HG03159 (cell line): ENCODE data around the gene OR51G1.
"Not testable (repeated sequence)": the region's sequence is repeated elsewhere in the genome, so short reads cannot be mapped to it uniquely, and the experiment has no call there.

Experiments used
- ATAC-seq: cut with Tn5 transposase; IDR thresholded peaks from one replicate; pipeline ENCODE4 v1.9.1; 2021; ENCODE audit warnings: mild to moderate bottlenecking, moderate library complexity; ENCODE audit not compliant: unreplicated experiment

OR51G1 gene, protein sequence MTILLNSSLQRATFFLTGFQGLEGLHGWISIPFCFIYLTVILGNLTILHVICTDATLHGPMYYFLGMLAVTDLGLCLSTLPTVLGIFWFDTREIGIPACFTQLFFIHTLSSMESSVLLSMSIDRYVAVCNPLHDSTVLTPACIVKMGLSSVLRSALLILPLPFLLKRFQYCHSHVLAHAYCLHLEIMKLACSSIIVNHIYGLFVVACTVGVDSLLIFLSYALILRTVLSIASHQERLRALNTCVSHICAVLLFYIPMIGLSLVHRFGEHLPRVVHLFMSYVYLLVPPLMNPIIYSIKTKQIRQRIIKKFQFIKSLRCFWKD

DNA sequence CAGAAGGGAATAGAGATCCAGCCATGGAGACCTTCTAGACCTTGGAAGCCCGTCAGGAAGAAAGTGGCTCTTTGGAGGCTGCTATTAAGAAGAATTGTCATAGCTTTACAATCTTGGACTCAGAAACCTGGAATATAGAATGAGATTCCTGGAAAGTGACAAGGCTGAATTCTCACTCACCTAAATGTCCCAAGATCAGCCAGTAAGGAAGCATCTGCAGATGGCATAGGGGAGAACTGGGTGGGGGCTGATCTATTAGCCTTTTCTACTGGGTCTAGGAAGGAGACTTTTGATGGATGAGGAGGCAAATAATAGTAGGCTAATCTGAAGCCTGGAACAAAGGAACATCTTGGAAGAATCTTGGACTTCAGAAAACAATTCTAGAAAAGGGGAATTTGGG is at the start of gene OR51G1:
TSS of gene OR51G1 (minus strand) at position 101 of the 400 bp plus-strand sequence. CDS start at position 101, 0 bp downstream.
- ATAC-seq = no peak

DNA sequence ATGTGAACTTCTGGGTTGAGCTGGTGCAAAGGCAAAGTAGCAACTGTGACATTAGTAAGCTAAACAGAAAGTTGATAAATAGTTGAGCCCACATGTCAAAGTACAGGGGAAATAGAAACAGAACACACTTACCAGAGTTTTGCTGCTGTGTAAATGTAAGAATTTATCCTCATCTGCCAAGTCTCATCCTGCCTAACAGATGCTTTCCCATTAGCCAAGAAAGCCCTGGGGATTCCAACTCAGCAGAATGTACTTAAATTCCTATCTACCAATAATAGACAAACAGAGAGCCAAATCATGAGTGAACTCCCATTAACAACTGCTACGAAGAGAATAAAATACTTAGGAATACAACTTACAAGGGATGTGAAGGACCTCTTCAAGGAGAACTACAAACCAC is 38.7 kb upstream of the OR51G1 start:
- no peak for ATAC-seq

DNA sequence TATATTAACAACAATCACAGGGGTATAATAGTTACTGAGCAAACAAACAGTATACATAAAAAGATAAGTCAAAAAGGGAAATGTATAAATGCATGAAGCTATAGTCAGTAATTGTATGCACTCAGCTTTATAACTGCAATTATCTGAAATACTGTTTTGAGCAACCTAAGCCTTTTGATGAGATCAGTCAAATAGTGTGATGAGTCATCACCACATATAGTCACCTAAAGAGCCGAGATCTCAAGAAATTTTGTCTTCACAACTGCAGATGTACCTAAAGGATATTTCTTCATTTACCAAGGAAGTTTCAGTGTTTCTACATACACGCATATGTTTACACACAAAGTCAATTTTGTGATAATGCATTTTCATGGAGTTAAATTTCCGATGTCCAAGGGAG is 36.7 kb upstream of the OR51G1 start:
- ATAC-seq = no peak

DNA sequence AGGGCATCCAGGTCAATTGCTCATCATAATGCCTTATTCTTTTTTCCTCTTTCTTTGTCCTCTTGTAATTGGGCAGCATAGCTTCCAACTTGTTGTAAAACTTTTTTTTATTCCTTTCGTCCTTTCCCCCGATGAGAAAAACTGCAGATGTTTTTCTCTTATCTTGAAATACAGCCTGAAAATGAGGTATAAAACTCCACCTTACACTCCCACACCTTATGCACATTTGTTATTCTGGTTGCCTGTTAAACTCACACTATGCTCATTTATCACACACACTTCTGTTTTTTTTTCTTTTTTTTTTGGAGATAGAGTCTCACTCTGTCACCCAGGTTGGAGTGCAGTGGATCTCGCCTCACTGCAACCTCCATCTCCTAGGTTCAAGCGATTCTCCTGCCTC is 33.3 kb upstream of the OR51G1 start:
- ATAC-seq = no peak

DNA sequence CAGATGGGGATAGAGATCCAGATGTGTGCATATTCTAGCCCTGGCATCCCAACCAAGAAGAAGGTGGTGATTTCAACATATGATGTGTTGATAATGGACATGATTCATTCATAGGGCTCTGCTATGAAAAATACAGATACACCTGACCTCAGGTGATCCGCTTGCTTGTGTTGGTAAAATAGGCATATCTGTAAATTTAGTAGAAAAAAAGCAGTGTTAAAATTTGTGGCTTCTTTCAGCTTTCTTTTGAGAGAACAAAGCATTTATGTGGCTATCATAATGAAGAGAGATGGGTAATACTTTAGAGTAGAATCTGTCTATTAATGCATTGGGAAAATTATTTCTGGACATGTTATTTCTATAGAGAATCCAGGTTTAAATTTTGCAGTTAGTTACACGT is 31.5 kb upstream of the OR51G1 start, which contains the start of gene OR51A2:
TSS of gene OR51A2 (minus strand) at position 101 of the 400 bp plus-strand sequence. CDS start at position 101, 0 bp downstream.
- ATAC-seq = not testable (repeated sequence)

DNA sequence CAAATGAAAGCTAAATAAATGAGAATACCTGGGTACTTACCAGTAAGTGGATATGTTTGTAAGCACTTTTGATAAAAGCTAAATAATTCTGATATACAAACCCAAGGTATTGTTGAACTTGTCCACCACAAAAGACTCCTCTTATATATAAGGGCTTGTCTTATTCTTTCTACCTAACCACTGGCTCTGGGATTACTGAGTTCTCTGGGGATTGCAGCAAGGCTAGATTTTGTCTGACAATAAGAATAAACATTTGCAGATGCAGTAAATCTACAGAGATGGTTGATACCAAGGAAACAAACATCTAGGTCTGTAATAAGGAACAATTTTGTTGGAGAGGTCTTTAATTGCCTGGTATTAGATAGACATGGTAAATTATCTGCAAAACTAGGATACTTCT is 23.4 kb upstream of the OR51G1 start, which contains the start of gene OR51A4:
TSS of gene OR51A4 (minus strand) at position 101 of the 400 bp plus-strand sequence. CDS start 505 bp downstream, outside the sequence.
- no peak for ATAC-seq

DNA sequence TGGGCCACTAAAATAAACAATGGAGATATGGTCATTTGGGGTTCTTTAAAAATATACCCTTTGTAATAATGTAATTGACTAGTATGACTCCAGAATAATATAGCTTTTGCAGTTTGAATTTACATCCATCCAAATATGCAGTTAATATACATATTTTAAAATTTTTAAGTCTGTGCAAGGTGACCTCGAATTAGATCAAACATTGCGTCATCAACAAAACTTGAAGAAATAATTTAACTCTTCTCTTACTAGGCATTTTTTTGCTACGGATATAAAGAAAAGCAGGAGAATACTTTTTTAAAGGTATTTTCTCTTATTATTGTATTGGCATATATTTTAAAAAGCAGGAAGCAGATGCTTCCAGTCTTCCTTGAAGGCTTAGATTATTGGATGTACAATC is 12.6 kb upstream of the OR51G1 start:
- no peak for ATAC-seq

DNA sequence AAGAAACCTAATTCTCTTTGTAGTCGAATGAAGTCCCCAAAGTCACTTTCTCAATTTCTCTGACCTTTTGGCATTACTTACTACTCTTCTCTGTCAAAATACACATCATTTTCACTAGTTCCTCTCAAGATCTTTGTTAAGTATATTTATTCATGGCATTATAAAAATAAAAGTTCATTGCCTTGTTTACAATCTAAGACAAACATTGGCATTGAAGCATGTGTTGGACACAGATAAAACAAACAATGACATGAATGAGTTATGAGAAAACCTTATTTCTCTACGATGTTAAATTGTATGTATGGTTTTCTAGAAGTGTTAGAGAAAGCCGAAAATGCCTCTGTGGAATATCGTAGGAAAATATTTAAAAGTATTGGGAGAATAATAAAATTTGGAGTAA is 8.6 kb upstream of the OR51G1 start:
- ATAC-seq = no peak

DNA sequence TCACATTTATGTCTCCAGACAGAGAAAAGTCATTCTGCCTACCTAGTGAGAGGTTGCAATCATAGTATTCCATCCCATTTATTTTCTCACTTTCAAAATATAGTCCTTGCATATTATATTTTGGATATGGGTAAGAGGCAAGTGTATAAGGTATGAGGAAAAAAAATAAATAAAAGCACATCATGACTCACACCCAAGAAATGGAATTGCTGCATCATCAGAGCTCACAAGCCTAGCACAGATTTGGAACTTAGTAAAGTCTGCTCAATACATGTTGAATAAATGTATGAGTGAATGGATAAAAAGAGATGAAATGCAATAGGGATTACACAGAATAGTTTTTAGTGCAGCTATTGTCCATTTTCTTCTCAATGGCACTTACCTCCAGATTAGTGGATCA is 2.5 kb upstream of the OR51G1 start:
- ATAC-seq = no peak

DNA sequence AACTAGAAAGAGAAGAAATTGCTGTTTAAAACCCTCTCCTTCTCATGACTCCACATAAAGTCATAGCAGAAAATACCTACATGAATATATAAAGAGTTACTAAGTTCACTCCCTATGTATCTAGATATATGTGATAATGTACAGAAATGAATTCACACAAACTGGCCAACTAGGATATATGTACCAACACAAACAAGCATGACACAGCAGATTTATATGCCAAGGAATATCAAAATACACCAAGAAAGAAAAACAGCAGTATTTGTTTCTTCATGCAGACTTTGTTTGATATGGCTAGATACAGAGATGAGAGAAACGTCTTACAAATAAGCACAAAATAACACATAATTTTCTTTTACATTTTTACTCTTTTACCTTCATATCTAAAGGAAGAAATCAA is 1.8 kb downstream of the OR51G1 start:
- ATAC-seq = no peak

DNA sequence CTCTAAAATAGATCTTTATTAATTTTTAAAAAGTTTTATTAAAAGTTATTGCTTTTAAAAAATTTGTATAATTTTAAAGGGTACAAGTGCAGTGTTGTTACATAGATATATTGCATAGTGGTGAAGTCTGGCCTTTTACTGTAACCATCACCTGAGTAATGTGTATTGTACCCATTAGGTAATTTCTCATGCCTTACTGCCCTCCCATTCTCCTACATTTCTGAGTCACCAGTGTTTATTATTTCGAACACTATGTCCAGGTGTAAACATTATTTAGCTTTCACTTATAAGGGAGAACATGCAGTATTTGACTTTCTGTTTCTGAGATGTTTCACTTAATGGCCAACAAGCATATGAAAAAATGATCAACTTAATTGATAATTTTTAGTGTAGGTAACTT is 2.3 kb downstream of the OR51G1 start:
- ATAC-seq = no peak

DNA sequence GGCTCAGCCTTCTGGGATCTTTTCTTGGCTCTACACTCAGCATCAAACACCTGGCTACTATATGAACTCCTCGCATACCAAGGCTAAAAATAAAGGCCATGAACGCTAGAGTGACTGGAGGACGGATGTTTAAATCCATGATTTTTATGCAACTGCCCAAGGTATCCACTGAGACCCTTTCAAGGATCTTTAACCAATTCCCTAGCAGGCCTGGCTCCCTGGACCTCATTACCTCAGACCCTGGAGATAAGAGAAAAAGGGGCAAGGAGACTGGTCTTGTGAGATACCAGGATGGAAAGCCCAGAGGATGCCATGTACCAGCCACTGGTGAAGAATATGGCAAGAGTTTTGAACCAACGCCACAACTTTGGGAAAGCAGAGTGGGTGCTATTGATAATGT is 4.9 kb downstream of the OR51G1 start, which contains the start of gene OR51G2:
TSS of gene OR51G2 (minus strand) at position 101 of the 400 bp plus-strand sequence. CDS start 3,687 bp downstream, outside the sequence.
- ATAC-seq = no peak

DNA sequence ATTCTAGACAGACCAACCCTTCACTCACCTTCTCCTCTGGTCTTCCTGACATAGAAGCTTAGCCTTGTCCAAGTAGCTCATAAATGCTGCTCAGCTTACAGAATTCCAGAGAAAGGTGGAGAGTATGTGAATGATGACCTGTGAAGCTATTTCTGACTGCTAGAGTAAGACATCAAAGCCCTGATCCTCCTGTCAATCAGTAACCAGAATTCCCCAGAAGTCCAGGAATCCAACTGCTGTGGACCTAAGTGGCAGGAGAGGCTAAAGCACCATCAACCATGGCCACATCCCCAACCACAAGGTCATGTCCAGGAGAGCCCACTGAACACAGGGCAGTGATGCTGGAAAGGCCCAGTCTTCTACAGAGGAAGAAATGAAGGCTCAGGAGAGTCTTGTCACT is 7.6 kb downstream of the OR51G1 start:
- ATAC-seq = no peak

DNA sequence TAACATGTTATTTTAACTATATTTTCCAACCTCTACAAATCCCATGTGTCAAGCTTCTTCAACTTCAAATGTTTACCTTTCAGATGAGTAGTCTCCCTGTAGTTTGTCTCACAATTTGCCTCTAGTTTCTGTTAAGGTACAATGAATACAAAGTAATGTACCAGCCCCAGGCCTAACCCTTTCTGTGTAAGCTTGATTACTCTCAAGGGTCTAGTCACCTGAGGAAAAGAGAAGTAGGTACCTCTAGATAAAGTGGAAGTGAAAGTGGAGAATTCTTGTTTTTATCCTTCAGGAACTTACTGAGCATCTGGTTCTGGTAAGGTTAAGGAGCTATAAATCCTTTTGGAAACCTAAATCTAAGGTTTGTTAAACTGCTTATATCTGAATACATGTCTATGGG is 20.7 kb downstream of the OR51G1 start, which contains the start of gene OR51A7:
TSS of gene OR51A7 (plus strand) at position 300 of the 400 bp plus-strand sequence. CDS start 3,587 bp downstream, outside the sequence.
- no peak for ATAC-seq

DNA sequence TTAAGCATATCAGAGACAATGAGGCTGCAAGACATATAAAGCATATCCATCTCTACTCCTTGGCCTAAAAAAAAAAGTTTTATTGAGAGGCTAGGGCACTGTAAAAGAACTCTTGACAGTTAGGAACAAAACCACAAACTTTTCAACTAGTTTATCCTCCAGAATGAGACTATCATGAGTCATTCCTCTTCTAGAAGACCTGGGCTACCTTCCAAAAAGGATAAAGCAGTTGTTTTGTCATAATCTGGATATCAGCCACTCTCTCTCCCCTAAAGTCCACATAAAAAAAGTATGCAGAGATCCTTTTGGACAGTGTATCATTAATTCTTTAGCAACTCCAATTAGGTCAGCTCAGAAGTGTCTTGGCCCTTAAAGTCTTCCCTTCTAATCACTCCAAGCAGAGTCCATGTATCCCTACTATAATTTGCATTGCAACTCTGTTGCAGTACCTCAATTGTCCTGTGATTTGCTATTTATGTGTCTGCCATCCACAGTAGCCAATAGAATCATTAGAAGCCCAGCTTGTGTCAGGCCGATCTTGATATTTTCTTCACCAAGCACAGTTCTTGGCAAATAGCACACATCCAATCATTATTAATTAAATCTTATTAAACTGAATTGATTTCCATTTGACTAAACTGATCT is 32.0 kb downstream of the OR51G1 start:
- no peak for ATAC-seq

DNA sequence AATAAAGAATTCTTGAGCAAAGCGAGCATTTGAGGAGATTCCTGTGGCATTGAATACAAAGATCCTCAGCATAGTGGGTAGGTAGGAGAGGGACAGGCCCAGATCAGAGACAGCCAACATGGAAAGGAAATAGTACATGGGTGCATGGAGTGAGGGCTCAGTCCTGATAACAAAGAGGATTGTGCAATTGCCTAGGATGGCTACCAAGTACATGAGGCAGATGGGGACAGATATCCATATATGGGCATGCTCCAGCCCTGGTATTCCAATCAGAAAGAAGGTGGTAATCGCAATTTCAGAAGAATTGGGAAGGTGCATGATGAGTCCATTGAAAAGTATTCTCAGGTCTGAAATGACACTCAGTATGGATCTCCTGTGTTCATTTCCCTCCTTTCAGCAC is 33.9 kb downstream of the OR51G1 start:
- ATAC-seq = no peak

DNA sequence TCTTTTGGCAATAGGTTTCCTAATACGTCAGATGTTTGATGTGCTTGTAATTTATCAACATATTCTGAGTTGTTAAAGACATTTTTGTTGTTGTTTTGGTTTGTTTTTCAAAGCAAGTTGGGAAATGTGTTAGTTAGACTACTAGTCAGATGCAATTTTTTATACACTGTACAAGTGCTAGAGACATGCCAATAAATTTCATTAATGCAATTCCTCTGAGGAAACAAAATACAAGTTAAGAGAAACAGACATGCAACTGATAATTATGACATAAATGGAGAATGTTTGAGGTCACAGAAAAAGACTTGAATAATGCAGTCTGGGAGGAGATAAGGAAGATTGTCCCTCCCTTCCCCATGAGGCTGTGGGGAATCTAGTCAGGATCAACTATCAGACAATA is 36.5 kb downstream of the OR51G1 start:
- no peak for ATAC-seq

DNA sequence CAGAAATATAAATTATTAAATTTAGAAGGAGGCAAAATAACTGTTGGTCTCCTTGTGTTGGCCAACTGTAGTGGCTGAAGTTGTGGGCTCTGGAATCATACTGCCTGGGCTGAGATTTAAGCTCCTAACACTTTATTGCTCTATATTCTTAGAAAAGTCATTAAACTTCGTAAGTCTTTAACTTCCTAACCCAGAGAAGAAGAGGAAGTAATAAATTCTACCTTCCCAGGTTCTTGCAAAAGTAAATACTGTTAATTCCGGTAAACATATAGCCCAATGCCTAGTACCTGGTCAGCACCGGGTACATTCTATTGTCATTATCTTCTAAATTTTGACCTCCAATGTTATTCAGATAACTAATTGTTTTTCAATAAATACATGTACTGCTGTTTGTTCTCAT is 38.0 kb downstream of the OR51G1 start:
- ATAC-seq = no peak

DNA sequence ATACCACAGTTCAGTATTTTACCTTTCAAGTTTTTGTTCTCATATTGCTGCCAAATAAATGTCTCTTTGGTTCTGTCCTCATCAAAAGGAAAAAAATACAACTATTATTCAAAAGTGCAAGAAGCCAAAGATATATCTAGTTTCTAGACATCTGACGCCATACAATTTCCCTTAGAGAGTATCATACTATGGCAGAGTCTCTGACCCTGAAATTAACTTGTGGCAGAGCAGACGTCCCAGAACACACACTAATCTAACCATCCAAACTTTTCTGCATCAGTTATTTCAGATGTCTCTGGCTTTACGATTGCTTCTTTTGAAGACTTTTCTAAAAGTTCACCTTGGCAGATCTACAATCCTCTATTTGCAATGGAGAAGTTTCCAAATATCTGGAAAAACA is 39.8 kb downstream of the OR51G1 start:
- ATAC-seq = no peak

DNA sequence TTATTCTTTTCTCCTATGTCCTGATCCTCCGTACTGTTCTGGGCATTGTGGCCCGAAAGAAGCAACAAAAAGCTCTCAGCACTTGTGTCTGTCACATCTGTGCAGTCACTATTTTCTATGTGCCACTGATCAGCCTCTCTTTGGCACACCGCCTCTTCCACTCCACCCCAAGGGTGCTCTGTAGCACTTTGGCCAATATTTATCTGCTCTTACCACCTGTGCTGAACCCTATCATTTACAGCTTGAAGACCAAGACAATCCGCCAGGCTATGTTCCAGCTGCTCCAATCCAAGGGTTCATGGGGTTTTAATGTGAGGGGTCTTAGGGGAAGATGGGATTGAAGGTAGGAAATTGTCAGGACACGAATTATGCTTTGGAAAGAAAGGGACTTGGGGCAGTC is 41.6 kb downstream of the OR51G1 start:
- no peak for ATAC-seq

DNA sequence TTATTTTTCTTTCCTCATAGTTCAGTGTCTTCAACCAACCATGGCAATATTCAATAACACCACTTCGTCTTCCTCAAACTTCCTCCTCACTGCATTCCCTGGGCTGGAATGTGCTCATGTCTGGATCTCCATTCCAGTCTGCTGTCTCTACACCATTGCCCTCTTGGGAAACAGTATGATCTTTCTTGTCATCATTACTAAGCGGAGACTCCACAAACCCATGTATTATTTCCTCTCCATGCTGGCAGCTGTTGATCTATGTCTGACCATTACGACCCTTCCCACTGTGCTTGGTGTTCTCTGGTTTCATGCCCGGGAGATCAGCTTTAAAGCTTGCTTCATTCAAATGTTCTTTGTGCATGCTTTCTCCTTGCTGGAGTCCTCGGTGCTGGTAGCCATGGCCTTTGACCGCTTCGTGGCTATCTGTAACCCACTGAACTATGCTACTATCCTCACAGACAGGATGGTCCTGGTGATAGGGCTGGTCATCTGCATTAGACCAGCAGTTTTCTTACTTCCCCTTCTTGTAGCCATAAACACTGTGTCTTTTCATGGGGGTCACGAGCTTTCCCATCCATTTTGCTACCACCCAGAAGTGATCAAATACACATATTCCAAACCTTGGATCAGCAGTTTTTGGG is 42.2 kb downstream of the OR51G1 start, which contains the start of gene OR51T1:
TSS of gene OR51T1 (plus strand) at position 41 of the 641 bp plus-strand sequence. CDS start at position 41, 0 bp downstream.
- no peak for ATAC-seq
